HG03060 (cell line): ENCODE data around the gene ZC2HC1C.
"Not testable (repeated sequence)": the region's sequence is repeated elsewhere in the genome, so short reads cannot be mapped to it uniquely, and the experiment has no call there.

ENCODE experiments used
- ATAC-seq: cut with Tn5 transposase; IDR thresholded peaks from one replicate; pipeline ENCODE4 v1.9.1; 2021; ENCODE audit warnings: low read depth, moderate number of reproducible peaks; ENCODE audit not compliant: unreplicated experiment

Gene ZC2HC1C

DNA sequence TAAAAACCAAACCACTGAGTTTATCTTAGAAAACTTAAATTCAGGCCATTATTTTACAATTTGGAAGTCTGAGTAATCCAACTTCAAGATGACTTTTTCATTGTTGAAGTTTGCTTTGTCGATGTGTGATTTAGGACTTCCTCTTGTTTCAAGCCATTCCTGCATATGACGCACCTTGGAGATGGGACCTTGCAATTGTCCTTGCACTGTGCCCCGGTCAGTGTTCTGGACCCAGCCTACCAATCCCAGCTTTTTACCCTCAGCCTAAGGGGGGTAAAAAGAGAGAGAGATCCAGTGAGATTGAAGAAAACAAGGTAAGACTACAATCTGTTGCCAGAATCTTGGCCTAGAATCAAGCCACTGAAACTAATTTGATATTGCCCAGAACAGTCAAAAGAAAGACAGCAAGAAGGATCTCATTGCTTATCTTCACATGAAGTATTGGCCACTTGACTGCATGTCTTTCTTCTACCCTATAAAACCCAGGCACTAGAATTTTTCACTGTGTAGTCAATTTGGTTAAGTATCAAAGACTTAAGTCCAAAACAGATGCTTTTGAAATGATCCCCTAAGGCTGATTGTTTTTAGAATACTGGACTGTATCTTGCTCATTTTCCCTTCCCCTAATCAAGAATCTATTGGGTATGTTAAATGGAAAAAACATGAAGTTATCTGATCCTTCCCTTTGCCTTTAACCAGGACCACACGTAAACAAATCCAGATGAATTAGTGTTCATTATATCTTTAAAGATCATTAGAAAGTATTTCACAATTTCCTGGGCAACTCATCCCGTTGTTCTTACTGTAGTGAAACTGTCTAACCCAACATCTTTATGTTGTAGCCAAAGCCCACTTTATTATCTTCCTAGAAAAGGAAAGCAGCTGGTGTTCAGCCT, 15.8 kb upstream of the ZC2HC1C start:
- no peak for ATAC-seq

DNA sequence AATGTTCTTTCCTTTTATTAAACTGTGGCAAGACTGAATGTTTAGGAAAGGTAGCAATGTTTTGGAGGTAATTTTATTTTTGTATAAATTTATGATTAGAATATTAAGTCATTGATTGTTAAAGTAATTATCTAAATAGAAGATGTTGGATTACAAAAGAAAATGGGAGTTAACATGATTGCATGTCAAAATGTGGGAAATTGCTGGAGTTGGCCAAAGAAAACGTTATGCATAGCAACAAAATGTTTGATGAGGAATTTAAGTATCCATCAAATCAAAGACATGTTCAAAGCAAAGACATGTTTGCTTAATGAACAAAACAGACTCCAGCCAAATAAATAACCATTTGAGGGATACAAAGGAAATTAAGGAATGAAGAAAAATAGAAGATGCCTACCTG, 15.0 kb upstream of the ZC2HC1C start:
- ATAC-seq: no peak

DNA sequence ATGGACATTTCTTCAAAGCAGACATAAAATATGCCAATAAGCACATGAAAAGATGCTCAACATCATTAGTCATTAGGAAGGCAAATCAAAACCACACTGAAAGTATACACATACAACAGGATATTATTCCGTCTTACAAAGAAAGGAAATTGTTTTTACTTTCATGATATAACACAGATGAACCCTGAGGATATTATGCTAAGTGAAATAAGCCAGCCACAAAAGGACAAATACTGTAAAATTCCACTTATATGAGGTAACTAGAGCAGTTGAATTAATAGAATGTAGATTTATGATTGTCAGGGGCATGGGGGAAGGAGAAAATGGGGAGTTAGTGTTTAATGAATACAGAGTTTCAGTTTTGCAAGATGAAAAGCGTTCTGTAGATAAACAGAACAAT, 9.8 kb upstream of the ZC2HC1C start:
- no peak for ATAC-seq

DNA sequence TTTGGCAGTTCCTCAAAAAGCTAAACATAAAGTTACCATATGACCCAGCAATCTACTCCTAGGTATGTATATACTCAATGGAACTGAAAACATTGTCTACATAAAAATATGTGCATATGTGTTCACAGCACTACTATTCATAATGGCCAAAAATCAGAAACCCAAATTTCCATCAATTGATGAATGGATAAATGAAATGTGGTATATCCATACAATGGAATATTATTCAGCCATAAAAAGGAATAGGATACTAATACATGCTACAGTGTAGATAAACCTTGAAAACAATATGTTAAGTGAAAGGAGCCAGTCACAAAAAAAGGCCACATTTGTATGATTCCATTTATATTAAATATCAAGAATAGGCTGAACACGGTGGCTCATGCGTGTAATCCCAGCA, 9.0 kb upstream of the ZC2HC1C start:
- ATAC-seq: no peak

DNA sequence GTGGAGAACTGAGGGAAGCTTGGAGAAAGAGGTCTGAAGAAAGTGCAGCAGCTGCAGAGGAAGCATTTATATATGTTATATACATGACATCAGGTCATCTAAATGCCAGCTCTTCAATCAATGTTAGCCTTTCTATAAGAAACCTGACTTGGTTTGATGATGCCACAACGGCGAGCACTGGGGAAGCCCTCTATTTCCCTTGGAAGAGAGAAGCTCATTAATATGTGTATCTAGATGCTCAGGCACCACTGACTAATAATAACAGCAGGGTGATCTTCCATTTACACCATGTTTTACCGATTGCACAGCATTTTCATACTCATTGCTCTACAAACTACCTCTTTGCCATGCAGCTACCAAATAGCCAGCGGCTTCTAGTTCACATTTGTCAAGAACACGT, 6.4 kb upstream of the ZC2HC1C start:
- no peak for ATAC-seq

DNA sequence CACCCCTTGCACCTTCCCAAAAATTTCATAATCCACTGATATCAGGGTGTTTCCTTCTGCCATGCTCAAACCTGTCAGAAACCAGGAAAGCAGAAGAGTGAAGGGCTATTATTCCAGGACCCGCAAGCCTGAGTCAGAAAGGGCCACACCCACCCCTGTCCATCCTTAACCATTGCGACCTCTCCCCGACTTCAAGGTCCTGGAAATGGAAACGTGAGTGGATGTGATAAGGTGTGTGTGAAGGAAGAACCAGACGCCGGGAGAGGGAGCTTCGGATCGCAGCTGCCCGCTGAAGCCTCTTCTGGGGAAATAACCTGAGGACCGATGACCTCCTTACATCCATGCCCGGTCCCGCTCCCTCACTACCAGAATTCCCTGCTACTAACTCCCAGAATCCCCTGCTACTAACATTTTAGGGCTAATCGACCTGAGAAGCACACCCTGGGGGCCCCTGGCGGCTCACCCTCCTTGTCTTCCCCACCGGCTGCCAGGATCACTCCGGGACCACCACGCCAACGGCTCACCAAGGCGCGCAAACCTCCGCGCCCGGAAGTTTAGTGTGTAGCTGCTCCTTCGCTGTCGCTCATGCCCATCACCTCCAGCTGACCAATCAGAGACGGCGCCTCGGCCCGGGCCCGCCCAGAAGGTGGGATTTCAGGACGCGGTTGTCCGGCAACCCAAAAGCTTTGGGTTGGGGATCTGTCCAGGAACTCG, 5.8 kb upstream of the ZC2HC1C start, which contains the start of gene ACYP1:
Gene ACYP1, minus strand, starts transcription at position 534 of the 714 bp plus-strand sequence. Its CDS starts 471 bp downstream, at position 63.
- ATAC-seq: peak; percentile 72

DNA sequence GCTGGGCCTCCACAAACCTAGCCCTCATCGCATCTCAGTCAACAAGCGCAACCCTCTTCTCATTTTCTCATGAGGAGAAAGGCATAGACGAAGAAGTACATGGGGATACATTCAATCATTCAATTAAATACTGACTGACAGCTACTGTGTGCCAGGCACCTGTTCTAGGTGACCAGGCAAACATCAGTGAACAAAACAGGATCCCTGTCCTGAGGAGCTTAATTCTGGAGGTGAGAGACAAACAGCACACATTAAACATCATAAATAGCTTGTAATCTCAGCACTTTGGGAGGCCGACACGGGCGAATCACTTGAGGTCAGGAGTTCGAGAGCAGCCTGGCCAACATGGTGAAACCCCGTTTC, 5.3 kb upstream of the ZC2HC1C start:
- ATAC-seq: no peak

DNA sequence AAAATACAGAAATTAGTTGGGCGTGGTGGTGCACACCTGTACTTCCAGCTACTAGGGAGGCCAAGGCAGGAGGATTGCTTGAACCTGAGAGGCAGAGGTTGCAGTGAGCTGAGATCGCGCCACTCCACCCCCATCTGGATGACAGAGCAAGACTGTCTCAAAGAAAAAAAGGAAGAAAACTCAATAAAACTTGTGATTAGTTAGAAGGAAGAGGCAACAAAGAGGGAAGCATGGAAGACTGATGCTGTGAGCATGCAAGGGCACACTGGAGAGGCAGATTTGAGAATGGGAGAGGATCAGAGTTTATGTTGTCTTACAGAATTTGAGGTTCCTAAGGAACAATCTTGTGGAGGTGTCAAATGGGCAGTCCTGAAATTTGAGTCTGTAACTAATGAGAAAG, 2.8 kb upstream of the ZC2HC1C start:
- ATAC-seq: no peak

DNA sequence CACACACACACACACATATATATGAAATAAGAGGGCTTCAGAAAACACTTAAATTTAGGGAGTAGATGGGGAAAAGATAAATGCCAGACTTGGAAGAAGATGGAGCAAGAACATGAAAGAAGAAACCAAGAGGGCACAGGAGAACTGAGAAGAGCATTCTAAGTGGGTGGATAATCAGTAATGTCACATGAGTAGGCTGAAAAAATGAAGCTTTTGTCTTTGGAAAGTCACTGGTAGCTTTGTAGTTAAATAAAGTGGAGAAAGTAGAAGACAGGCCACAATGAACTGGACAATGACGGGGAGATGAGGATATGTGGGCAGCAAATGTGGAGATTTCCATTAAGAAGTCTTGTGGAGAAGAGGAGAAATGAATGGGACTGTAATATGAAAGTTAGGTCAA, 2.2 kb upstream of the ZC2HC1C start:
- ATAC-seq: no peak

DNA sequence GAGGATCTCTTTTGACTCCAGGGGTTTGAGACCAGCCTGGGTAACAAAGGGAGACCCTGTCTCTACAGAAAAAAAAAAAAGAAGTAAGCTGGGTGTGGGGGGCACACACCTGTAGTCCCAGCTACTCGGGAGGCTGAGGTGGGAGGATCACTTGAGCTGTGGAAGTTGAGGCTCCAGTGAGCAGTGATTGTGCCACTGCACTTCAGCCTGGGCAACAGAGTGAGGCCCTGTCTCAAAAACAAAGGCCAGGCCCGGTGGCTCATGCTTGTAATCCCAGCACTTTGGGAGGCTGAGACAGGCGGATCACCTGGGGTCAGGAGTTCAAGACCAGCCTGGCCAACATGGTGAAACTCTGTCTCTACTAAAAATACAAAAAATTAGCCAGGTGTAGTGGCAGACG, 1.7 kb upstream of the ZC2HC1C start:
- ATAC-seq: not testable (repeated sequence)

DNA sequence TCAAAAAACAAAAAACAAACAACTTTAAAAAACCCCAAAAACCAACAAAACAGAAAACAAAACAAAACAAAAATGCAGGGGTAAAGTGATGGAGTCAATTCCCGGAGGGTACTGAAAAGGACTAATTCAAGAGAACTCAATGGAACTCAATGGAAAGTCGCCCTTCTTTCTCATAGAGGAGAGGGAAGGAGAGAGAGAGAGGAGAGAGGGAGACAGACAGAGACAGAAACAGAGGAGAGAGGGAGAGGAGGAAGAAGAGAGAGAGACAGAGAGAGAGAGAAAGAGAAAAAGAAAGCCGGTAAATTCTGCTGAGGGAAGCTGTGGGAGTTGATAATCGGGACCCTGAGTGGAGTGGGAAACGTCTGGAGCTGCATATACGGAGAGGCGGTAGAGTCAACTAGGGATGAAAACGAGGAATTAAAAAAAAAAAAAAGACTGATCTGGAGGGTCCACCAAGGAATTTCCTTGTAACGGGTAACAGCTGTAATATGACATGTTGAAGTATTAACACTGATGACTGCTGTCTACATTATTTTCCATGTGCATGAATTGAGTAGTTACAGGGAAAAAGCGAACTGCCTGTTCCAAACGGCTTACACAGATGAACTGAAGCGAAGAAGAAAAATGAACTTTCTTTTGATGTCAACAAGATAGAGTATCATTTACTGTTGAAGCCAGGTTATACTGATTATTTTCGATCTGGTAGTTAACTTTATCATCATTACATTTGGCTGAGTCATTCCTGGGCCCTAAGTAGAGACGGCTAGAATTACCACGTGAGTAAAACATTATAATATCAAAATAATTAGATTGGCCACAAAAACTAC, 934 bp upstream of the ZC2HC1C start:
- no peak for ATAC-seq

DNA sequence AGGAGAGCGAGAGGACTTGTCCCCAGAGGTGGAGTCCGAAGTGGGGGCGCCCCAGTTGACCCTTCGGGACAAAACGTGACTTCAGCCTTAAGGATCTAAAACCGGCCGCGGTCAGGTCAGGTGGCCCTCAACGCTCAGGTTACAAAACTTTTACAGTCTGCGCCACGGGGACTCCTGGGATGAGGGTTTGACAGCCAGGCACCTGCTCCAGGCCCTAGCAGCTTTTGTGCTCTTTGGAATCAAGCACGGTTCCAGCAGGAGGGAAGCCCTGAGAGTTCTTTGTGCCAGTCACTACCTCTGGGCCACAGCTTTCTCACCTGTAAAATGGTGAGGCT, 337 bp downstream of the ZC2HC1C start:
- no peak for ATAC-seq

DNA sequence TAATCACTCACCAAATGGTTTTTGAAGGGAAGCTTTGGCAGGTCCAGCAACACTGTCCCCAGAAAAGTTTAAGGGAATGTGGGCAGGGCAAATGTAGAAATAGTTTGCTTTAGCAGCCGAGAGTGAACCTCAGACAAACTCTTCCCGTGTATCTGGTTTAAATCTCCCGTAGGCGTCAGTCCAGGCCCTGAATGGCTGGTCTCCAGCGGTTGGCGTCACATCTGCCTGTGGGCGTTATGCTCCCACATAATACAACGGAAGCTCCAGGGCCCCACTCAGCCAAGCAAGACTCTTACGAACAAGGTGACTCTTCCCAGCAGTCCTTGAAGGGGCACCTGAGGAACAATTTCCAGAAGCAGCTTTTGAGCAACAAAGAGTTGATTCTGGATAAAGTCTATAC, 942 bp downstream of the ZC2HC1C start:
- no peak for ATAC-seq

DNA sequence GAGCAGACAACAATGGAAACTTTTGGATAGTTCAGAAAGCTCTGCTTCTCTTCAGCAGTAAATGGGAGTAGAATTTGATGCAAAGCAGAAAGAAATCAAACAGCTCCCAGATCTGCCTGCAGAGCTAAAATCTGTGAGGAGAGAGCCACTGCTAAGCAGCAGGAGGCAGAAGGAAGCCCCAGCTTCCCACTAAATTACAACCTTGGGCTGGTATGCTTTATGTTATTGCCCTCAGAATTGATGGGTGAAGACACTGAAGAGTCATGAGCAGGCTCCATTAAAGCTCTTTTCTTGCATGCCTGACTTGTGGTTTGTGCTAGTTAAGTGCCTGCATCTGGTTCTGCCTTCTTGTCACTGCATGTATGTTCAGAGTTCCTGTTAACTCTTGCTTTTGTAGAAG, 8.4 kb downstream of the ZC2HC1C start:
- ATAC-seq: no peak

DNA sequence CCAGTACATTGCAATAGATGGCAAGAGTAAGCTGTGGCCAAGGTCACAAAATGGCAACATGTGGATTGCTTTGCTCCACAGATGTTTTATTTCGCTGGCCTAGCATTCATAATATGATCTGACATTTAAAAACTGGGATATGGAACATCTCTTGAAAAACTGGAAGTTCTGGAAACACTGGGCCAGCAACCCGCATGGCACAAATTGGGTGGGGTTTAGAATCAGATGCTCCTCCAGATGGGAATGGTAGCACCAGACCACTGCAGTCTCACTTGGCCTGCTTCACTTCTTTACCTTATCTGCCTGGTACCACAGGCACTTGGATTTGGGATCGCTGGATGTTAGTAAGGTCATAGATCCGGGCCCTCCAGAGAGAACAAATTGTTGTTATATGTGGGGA, 10.1 kb downstream of the ZC2HC1C start:
- no peak for ATAC-seq

DNA sequence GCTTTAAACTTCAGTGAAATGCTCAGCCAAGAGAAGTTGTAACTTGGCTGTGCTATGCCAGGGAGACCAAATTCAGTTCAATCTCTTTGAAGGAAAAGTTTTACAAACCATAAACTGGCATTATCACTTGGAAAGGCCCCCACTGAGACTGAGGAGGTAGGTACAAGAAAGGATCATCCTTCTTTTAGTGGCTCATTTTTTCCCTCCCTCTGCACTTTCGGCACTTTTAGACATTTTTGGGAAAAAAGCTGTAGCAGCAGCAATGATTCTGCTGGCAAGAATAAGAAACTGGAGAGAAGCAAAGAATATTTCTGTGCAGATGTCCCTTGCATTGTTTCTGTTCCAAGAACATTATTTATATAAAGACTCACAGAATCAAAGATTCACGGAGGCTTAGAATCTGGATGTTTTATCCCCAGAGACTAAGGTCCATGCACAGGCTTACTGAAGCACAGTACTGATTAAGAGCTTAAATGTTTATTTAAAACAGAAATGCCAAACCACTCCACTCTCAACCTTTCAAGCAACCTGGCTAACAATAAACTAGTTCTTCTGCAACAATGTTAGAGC, 12.3 kb downstream of the ZC2HC1C start:
- ATAC-seq: no peak

DNA sequence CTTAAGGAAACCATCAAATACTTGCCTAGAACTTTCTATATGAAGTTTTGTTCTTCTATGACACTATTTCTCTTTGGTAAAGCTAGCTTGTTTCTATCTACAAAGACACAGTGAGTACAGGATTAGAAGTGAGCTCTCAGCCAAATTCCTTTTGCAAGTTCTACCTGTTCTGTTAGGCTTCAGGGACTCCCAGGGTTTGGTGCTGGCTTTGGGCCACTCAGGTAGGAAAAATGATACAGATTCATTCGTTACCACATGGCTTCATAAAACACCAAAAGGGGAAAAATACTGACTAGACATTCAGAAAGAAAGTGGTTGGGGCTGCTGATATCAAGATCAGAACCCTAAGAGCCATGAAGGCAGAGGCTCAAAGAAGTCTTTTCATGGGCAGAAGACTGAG, 13.8 kb downstream of the ZC2HC1C start:
- no peak for ATAC-seq

DNA sequence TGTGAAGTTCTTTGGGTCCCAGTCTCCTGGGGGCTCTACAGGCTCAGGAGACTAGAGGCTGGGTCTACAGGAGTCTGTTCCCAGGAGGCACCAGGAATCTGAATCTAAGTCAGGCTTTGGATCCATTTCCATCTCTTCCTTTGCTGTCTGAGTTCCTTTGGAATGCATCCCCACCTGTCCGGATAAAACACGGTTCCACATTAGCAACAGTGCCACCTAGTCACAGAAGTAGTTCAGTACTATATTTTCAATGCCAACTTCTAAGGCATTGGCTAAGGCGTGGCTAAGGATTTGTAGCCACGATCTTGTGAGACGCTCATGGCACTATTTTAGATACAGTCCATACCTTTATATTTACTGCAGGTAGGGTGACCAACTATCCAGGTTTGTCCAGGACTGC, 15.1 kb downstream of the ZC2HC1C start:
- no peak for ATAC-seq

DNA sequence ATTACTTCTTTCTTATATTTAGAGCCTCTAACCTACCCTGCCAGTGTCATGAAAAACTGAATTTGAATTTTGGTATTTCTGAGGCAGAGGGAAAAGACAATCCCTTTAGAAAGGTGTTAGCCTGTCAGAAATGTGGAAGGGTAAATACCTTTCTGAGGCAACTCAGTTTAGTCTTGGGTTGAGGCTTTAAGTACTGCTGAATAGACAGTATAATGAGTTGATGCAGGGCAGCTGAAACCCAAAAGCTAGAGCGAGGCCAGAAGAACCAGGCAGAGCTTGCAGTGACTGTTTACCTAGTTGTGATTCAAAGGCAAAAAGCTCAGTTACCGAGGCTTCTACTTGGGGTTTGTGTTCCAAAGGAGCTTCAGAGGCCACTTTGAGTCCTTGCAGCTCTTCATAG, 18.7 kb downstream of the ZC2HC1C start:
- ATAC-seq: no peak

DNA sequence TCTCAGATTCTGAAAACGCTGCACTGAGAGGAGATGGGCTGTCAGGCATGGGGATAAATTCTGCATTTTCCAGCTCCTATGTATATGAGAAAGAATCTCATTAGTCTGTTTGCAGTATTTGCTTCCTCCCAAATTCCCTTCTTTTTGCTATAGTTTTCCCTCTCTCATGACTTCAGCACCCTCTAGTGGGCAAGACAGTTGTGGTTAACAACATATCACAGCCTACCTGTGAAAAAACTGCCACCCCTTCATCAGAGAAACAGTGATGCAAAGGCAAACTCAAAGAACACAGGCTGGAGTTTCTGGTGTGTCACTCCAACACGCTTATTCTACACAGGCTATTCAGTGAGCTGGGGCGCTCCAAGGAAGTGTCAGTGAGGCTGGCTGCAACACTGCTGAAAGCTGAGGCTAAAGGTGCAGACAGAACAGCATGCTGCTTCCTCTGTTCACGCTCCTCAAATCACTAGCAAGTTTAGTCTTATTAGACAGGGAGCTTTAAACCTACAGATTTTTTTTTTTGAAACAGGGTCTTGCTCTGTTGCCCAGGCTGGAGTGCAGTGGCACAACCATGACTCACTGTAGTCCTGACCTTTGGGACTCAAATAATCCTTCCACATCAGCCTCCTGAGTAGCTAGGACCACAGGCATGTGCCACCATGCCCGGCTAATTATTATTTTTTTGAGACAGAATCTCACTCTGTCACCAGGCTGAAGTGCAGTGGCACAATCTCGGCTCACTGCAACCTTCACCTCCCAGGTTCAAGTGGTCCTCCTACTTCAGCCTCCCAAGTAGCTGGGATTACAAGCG, 19.3 kb downstream of the ZC2HC1C start:
- no peak for ATAC-seq
